OCI-LY3 (cell line): Measurements from ENCODE around the gene ESYT2.

ENCODE experiments used
- EZH2phosphoT487 ChIP-seq: fragments of 200-600 bp; shearing (Covaris generic); IDR thresholded peaks from 2 replicates; pipeline ENCODE4 v1.6.1; 2018; ENCODE audit warnings: antibody characterized with exemption, mixed run types, low read depth
- TF ChIP-seq, protein P1 (sequence below): fragments of 200-600, 300-600 bp; sonication (generic); IDR thresholded peaks from 2 replicates; pipeline ENCODE4 v1.5.1; 2014; ENCODE audit warnings: antibody characterized with exemption, low read length, low read depth

DNA sequence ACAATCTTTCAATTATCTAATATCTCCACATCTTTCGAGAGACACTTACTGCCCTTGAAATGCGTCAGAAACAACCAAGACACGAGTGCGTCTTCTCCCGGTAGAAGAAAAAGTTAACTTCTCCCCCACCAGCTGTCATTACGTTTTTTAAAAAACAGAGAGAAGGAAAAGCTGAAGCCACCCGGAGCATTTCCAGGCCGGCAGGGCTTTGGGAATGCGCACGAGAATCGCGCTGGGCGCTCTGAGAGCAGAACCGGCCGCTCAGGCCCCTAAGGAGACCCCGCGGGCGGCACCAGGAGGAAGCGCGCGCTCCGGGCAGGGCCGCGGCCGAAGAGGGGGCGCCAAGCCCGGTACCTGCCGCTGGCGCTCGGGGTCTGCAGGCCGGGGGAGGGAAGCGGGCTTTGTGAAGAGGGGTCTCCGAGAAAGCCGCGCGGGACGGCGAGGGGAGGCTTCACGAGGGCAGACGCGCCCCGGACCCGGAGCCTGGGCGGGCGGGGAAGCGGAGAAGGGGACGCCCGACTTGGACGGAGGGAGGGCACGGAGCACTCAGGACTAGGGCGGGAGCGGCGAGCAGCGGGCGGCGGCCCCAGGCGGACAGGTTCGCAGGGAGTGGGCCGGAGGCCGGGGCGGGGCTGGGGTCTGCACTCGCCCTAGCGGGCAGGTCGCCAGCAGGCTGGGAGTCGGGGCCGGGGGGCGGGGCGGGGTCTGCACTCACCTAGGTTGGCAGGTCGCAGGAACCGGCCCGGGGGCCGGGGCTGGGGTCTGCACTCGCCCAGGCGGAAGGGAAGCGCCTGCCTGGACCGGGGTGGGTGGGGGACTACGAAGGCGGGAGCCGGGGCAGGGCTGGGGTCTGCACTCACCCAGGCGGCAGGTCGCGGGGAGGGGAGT is 932 bp downstream of the ESYT2 start:
- TF ChIP-seq, protein P1, sequence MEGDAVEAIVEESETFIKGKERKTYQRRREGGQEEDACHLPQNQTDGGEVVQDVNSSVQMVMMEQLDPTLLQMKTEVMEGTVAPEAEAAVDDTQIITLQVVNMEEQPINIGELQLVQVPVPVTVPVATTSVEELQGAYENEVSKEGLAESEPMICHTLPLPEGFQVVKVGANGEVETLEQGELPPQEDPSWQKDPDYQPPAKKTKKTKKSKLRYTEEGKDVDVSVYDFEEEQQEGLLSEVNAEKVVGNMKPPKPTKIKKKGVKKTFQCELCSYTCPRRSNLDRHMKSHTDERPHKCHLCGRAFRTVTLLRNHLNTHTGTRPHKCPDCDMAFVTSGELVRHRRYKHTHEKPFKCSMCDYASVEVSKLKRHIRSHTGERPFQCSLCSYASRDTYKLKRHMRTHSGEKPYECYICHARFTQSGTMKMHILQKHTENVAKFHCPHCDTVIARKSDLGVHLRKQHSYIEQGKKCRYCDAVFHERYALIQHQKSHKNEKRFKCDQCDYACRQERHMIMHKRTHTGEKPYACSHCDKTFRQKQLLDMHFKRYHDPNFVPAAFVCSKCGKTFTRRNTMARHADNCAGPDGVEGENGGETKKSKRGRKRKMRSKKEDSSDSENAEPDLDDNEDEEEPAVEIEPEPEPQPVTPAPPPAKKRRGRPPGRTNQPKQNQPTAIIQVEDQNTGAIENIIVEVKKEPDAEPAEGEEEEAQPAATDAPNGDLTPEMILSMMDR: no peak
- TF ChIP-seq EZH2phosphoT487: no peak
